Astrocyte (in vitro differentiated cells and primary cell): ENCODE measurements around the gene BACH2.

Experiments
- CTCF ChIP-seq: IDR thresholded peaks from 2 replicates; pipeline ENCODE4 v1.5.1; 2011; ENCODE audit warnings: low read depth, mild to moderate bottlenecking, inconsistent platforms, low read length, moderate library complexity; ENCODE audit not compliant: insufficient read depth
- EZH2 ChIP-seq: IDR thresholded peaks from 2 replicates; pipeline ENCODE4 v1.6.1; 2012; ENCODE audit warnings: mild to moderate bottlenecking, low read length, inconsistent platforms; ENCODE audit not compliant: insufficient read depth

DNA sequence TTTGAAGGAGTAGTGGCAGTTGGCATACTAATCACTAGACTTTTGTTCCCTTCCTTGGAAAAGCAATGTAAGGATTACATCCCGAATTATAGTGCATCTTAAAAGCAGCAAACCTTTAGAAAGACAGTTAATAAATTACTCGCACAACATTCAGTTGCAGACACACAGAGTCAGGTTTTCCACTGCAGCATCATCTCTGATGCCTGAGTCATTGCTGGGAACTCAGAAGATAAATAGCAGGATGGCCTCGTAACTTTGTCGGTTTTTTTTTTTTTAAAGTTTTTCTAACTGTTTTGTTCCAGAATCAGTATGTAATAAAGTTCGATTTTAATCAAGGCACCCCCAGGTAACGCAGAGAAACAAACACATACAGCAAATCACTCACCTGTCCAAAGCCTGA is 368.0 kb downstream of the BACH2 start:
- no peak for TF ChIP-seq CTCF
- TF ChIP-seq EZH2: no peak
